GM12878 (cell line): ENCODE results near the gene LMO3. TPM values are rescaled to one million over a fixed set of nuclear protein-coding genes. Genes with fewer than 3 reads are reported as not detected.

Experiments used
- ATAC-seq: fragments of 200-7000 bp; cut with Tn5 transposase; 3 replicates; pipeline ENCODE4 v1.9.1; 2020; ENCODE audit warnings: mild to moderate bottlenecking, moderate library complexity
- BruUV-seq: library from RNA; stranded (reverse); fragments of 400-500 nt; replicated peaks from 2 replicates; lab custom pipeline; 2021; lab: Mats Ljungman, UMichigan
- CTCF ChIA-PET: fragments of 300-600 bp; sonication (Branson Sonifier 250); formaldehyde crosslinking; extraction: SDS; loops from one replicate; lab custom pipeline; 2021; ENCODE audit warnings: inconsistent platforms; lab: Yijun Ruan, JAX
- POLR2A ChIA-PET: fragments of 350-600 bp; formaldehyde crosslinking; extraction: SDS; loops from one replicate; lab custom pipeline; 2021; ENCODE audit warnings: inconsistent platforms; lab: Charles Lee
- RAD21 ChIA-PET: fragments of 300-600 bp; sonication (Branson Sonifier 250); formaldehyde crosslinking; loops from one replicate; lab custom pipeline; 2023; ENCODE audit warnings: antibody characterized with exemption; ENCODE audit not compliant: unreplicated experiment; lab: Charles Lee
- SMC1A ChIA-PET: fragments of 300-600 bp; sonication (Branson Sonifier 250); formaldehyde crosslinking; loops from one replicate; lab custom pipeline; 2023; ENCODE audit not compliant: unreplicated experiment, uncharacterized antibody; lab: Charles Lee
- DNase-seq: peaks from one replicate; pipeline ENCODE4 v3.0.0-alpha.2; 2011; ENCODE audit warnings: low read depth, low spot score
- FAIRE-seq: peaks from 3 replicates; lab custom pipeline; 2011; peaks lifted over from hg19 to GRCh38; lab: Jason Lieb, UNC
- H2AFZ ChIP-seq: 2 replicates; pipeline ENCODE4 v1.6.0; 2011; ENCODE audit warnings: low read depth, low read length, control low read depth; ENCODE audit not compliant: control insufficient read depth
- H3K27ac ChIP-seq: 2 replicates; pipeline ENCODE4 v1.5.1; 2011; ENCODE audit warnings: control low read depth; ENCODE audit not compliant: control insufficient read depth, insufficient read depth
- H3K27me3 ChIP-seq, 2 experiments: replicated peaks in 1 of 2; 2 replicates each; pipeline versions ENCODE4 v1.6.0 to v1.6.1; 2011; ENCODE audit warnings: low read length in 1 of 2; ENCODE audit not compliant: control insufficient read depth in 2 of 2, insufficient read depth in 2 of 2
- H3K36me3 ChIP-seq, 2 experiments: 2 replicates each; pipeline ENCODE4 v1.5.1; 2011; ENCODE audit warnings: low read length in 1 of 2; ENCODE audit not compliant: control insufficient read depth in 2 of 2, insufficient read depth in 2 of 2
- H3K4me1 ChIP-seq: 2 replicates; pipeline ENCODE4 v1.6.1; 2011; ENCODE audit warnings: mild to moderate bottlenecking, low read length, moderate library complexity, mixed read lengths; ENCODE audit not compliant: control insufficient read depth, insufficient read depth
- H3K4me2 ChIP-seq: 2 replicates; pipeline ENCODE4 v1.6.0; 2011; ENCODE audit warnings: control low read depth; ENCODE audit not compliant: control insufficient read depth, insufficient read depth
- H3K4me3 ChIP-seq: fragments of 200-600 bp; sonication (generic); 2 replicates; pipeline ENCODE4 v1.5.1; 2016
- H3K79me2 ChIP-seq: 2 replicates; pipeline ENCODE4 v1.6.0; 2011; ENCODE audit warnings: low read length; ENCODE audit not compliant: control insufficient read depth, insufficient read depth
- H3K9ac ChIP-seq: 2 replicates; pipeline ENCODE4 v1.8.0; 2011; ENCODE audit warnings: low read length, control low read depth, mixed read lengths; ENCODE audit not compliant: control insufficient read depth, insufficient read depth
- H3K9me3 ChIP-seq: replicated peaks from 3 replicates; pipeline ENCODE4 v1.5.1; 2011; ENCODE audit warnings: mild to moderate bottlenecking, low read length; ENCODE audit not compliant: control insufficient read depth, insufficient read depth
- H4K20me1 ChIP-seq: 2 replicates; pipeline ENCODE4 v1.6.0; 2011; ENCODE audit not compliant: control insufficient read depth, insufficient read depth
- BCLAF1 ChIP-seq: fragments of 450-650 bp; IDR thresholded peaks from 2 replicates; pipeline ENCODE4 v1.6.1; 2017; ENCODE audit warnings: antibody characterized with exemption, mild to moderate bottlenecking, moderate library complexity
- CBX5 ChIP-seq: sonication (generic); IDR thresholded peaks from 2 replicates; pipeline ENCODE4 v1.6.1; 2016; ENCODE audit warnings: low read depth, moderate library complexity, mild to moderate bottlenecking, inconsistent platforms
- EZH2 ChIP-seq: IDR thresholded peaks from 2 replicates; pipeline ENCODE4 v1.6.1; 2012; ENCODE audit warnings: low read depth, mild to moderate bottlenecking, control low read depth, inconsistent platforms, low read length, borderline replicate concordance; ENCODE audit not compliant: control insufficient read depth
- IKZF1 ChIP-seq: fragments of 450-650 bp; conservative IDR thresholded peaks from 2 replicates; pipeline ENCODE4 v1.6.1; 2017; ENCODE audit warnings: antibody characterized with exemption, mild to moderate bottlenecking
- IKZF2 ChIP-seq, 2 experiments: fragments of 450-650 bp; IDR thresholded peaks; 2 replicates each; pipeline ENCODE4 v1.6.1; 2017; ENCODE audit warnings: mild to moderate bottlenecking in 2 of 2, moderate library complexity in 2 of 2
- KLF5 ChIP-seq: fragments of 450-650 bp; IDR thresholded peaks from 2 replicates; pipeline ENCODE4 v1.6.1; 2014; ENCODE audit warnings: mild to moderate bottlenecking; ENCODE audit not compliant: partially characterized antibody
- MEF2A ChIP-seq: IDR thresholded peaks from 2 replicates; pipeline ENCODE4 v1.6.1; 2011; ENCODE audit warnings: low read depth, mild to moderate bottlenecking, low read length, moderate library complexity; ENCODE audit not compliant: insufficient read depth
- MTA2 ChIP-seq: fragments of 450-650 bp; IDR thresholded peaks from 2 replicates; pipeline ENCODE4 v1.6.1; 2016; ENCODE audit warnings: low read depth, mild to moderate bottlenecking, moderate library complexity
- MTA3 ChIP-seq: IDR thresholded peaks from 2 replicates; pipeline ENCODE4 v1.6.1; 2012; ENCODE audit warnings: low read length, inconsistent platforms, borderline replicate concordance
- MYC ChIP-seq: IDR thresholded peaks from 2 replicates; pipeline ENCODE4 v1.6.1; 2011; ENCODE audit warnings: mild to moderate bottlenecking, low read length, moderate library complexity, inconsistent platforms; ENCODE audit not compliant: insufficient read depth, insufficient replicate concordance, insufficient read length, severe bottlenecking
- NFYB ChIP-seq: IDR thresholded peaks from 2 replicates; pipeline ENCODE4 v1.6.1; 2011; ENCODE audit warnings: low read depth, mild to moderate bottlenecking, low read length, improper control_type of control experiment, moderate library complexity; ENCODE audit not compliant: insufficient read depth
- PBX3 ChIP-seq: IDR thresholded peaks from 2 replicates; pipeline ENCODE4 v1.6.1; 2011; ENCODE audit warnings: mild to moderate bottlenecking, low read depth, low read length, moderate library complexity; ENCODE audit not compliant: insufficient replicate concordance
- RFX5 ChIP-seq: IDR thresholded peaks from 2 replicates; pipeline ENCODE4 v1.6.1; 2011; ENCODE audit warnings: low read depth, low read length, improper control_type of control experiment
- SP1 ChIP-seq: IDR thresholded peaks from one replicate; pipeline ENCODE4 v1.6.1; 2011; ENCODE audit warnings: low read depth, low read length
- ZNF24 ChIP-seq: fragments of 450-650 bp; IDR thresholded peaks from 2 replicates; pipeline ENCODE4 v1.6.1; 2017; ENCODE audit warnings: antibody characterized with exemption, mild to moderate bottlenecking
- WGBS: methylation state at CpG from one replicate; pipeline ENCODE4 v1.1.6; 2016; ENCODE audit warnings: low lambda C conversion rate; ENCODE audit not compliant: insufficient replicate concordance, insufficient coverage; ENCODE audit errors: missing lambda C conversion rate; 5-methylcytosine and 5-hydroxymethylcytosine counted together
- in situ Hi-C: fragments of 300-500 bp; cut with MboI; formaldehyde crosslinking; loops from 9 replicates; pipeline ENCODE4 v1.14.3; 2018; ENCODE audit warnings: mixed read lengths
- intact Hi-C: fragments of 100-400 bp; cut with micrococcal nuclease; formaldehyde crosslinking; loops from one replicate; pipeline ENCODE4 v1.14.2; 2022; ENCODE audit not compliant: unreplicated experiment
- polyA plus RNA-seq, 11 experiments: library from polyadenylated mRNA; depleted of rRNA in 4 of 11; unstranded in 6 of 11; stranded (reverse) in 5 of 11; fragments of >200 nt; fragmentation: Nextera tagmentation in 4 of 11; fragmentation: Illumina TruSeq in 1 of 11; extraction: Ambion mirVana in 4 of 11; extraction: Trizol in 1 of 11; gene quantifications; 1 replicate in 1 of 11; 2 replicates in 10 of 11; pipeline versions ENCODE4 v1.2.1 to v1.2.3, GENCODE V29; 2011 to 2016; ENCODE audit warnings: inconsistent platforms in 2 of 11, missing spikeins in 2 of 11, low read depth in 1 of 11
- total RNA-seq, 4 experiments: library from RNA; depleted of rRNA in 3 of 4; stranded (reverse); fragments of >200 nt in 3 of 4; fragmentation: Illumina TruSeq in 1 of 4; extraction: Trizol in 1 of 4; gene quantifications; 2 replicates each; pipeline versions ENCODE4 v1.2.1 to v1.2.3, GENCODE V29; 2013 to 2021

LMO3 gene
- total and polyA plus RNA-seq, 10 of the 15 experiments (the other 5 are each of a cell fraction or from before 2014, with no cell fraction given) = 1.6 to 13.5 (median 1.9) TPM

DNA sequence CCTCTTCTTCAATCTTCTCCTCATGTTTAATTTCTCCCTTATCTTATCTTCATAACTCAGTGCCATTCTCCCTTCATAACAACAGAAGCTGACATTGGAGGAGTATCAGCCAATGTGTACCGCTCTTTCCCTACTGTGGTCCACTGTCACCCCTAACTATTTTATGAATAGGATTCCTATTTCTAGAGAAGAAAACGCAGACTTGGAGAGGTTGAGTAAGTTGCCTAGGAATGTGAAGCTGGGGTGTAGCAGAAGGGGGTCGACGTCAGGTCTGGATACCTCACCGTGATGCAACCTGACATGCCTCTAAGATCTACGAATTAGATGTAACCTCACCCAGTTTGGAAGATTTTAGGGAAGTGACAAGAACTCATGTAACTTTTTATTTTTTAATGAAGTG lies 17.1 kb downstream of the LMO3 start:
- H3K27ac ChIP-seq = no peak overlapping the region
- ChIA-PET POLR2A (no interaction called here), CTCF (interaction anchor here (1.6 kb wide), 1 partner anchor 20 kb away, joined by 7 read pairs; no protein-coding TSS in a partner anchor), SMC1A (interaction anchor here (0.8 to 5.9 kb wide), 5 partner anchors 10 to 27 kb away, joined by 4 to 64 read pairs (median 10); partner anchors contain the start of gene LMO3), RAD21 (interaction anchor here (1.3 kb wide), 1 partner anchor 22 kb away, joined by 4 read pairs; no protein-coding TSS in a partner anchor)
- no peaks in the 10 kb centered on the region for H3K9me3 ChIP-seq
- no peak for TF ChIP-seq IKZF1
- no peak for TF ChIP-seq CBX5
- no peak for TF ChIP-seq SP1
- no peak for TF ChIP-seq MEF2A
- TF ChIP-seq MTA3 = no peak
- TF ChIP-seq KLF5 = no peak
- no peak for TF ChIP-seq IKZF2 (IDR thresholded peaks at IDR 0.05)
- TF ChIP-seq NFYB = no peak
- no peak for TF ChIP-seq MYC
- TF ChIP-seq EZH2 = no peak
- no peak for TF ChIP-seq ZNF24
- TF ChIP-seq PBX3 = no peak
- no peak for TF ChIP-seq BCLAF1
- no peak for TF ChIP-seq MTA2
- no peak for TF ChIP-seq RFX5
- intact Hi-C loops = no loop called here
- H3K9ac ChIP-seq = no peak overlapping the region
- DNase-seq (no peak), FAIRE-seq (no peak), ATAC-seq (no peak)
- no TSS peak for BruUV-seq
- H3K27me3 ChIP-seq = no peaks in the 10 kb centered on the region
- no peak overlapping the region for H2AFZ ChIP-seq
- in situ Hi-C loops = no loop called here
- no peak overlapping the region for H3K4me2 ChIP-seq
- H3K79me2 ChIP-seq = no peaks in the 10 kb centered on the region
- no peaks in the 10 kb centered on the region for H4K20me1 ChIP-seq
- no peaks in the 10 kb centered on the region for H3K4me1 ChIP-seq
- no peaks in the 10 kb centered on the region for H3K36me3 ChIP-seq
- H3K4me3 ChIP-seq = no peak overlapping the region
- 55% methylated on average over 6 of the region's 6 CpGs for WGBS
